ENCODE data around the gene LSMEM2. TPM values are rescaled to one million over a fixed set of nuclear protein-coding genes. Genes with fewer than 3 reads are reported as not detected.

Gene LSMEM2
- total RNA-seq, 1 donor from 2014 or later, result not detected

DNA sequence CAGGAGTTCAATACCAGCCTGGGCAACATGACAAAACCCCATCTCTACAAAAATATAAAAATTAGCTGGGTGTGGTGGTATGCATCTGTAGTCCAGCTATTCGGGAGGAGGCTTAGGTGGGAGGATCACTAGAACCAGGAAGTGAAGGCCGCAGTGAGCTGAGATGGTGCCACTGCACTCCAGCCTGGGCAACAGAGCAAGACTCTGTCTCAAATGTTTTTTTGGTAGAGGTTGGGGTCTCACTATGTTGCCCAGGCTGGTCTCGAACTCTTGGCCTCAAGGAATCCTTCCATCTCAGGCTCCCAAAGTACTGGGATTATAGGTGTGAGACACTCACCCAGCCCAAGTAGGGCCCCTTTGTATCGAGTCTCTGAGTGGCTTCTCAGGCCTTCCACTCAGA, 15.2 kb downstream of the LSMEM2 start:
- TF ChIP-seq, protein P1, sequence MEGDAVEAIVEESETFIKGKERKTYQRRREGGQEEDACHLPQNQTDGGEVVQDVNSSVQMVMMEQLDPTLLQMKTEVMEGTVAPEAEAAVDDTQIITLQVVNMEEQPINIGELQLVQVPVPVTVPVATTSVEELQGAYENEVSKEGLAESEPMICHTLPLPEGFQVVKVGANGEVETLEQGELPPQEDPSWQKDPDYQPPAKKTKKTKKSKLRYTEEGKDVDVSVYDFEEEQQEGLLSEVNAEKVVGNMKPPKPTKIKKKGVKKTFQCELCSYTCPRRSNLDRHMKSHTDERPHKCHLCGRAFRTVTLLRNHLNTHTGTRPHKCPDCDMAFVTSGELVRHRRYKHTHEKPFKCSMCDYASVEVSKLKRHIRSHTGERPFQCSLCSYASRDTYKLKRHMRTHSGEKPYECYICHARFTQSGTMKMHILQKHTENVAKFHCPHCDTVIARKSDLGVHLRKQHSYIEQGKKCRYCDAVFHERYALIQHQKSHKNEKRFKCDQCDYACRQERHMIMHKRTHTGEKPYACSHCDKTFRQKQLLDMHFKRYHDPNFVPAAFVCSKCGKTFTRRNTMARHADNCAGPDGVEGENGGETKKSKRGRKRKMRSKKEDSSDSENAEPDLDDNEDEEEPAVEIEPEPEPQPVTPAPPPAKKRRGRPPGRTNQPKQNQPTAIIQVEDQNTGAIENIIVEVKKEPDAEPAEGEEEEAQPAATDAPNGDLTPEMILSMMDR (IDR thresholded peaks at IDR 0.05), result no peak
- no peaks in the 10 kb centered on the region for H3K27me3 ChIP-seq
- H3K36me3 ChIP-seq, result peaks cover 13% of the 10 kb centered on the region
- H3K9me3 ChIP-seq, result no peaks in the 10 kb centered on the region
- no peak for ATAC-seq
- intact Hi-C loops (cut with DNase I), result no loop called here
- H3K27ac ChIP-seq, result no peak overlapping the region
- H3K4me1 ChIP-seq, result peaks cover 25% of the 10 kb centered on the region
- no peak for DNase-seq
- H3K4me3 ChIP-seq, result no peak overlapping the region

DNA sequence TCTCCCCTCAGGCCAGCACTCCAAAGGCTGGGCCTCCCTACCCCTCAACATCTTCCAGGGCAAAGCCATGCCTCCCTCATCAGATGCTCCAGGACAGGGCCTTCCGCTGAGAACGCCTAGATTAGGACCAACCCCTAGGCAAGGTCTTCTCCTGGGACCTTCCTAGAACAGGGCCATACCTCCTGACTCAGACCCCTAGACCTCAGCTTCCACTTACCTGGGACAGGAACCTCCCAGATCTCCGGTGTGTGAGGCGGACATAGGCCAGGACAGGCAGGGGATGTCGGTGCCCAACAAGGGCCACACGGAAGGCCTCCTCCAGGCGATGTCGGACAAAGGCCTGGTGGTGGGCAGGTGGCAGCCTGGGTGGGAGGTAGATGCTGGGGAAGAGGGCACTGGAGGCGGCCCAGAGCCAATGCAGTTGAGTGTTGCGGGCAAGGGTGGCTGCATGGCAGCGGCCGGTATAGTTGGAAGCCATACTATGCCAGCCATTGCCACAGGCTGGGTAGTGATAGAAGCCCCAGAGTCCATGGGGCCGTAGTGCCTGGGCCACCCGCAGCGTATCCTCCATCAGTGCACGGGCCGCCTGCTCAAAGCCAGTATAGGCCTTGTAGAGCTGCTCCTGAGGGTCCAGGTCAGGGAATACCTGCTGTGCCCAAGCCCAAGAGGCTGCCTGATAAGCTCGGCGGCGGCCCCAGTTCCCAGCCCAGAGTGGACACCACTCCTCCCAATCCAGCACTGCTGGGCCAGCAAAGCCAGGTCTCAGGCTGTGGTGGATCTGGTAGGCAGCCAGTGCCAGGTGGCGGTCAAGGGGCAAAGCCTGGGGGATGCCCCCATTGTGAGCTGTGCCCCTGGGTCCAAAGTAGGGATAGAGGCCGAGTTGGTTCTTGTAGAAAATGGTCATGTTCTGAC, 15.9 kb downstream of the LSMEM2 start:
- Histone ChIP-seq H3K27ac (no peak overlapping the region), H3K4me1 (peaks cover 26% of the 10 kb centered on the region), H3K27me3 (no peaks in the 10 kb centered on the region), H3K9me3 (no peaks in the 10 kb centered on the region), H3K4me3 (no peak overlapping the region), H3K36me3 (peaks cover 7% of the 10 kb centered on the region)
- intact Hi-C loops (cut with DNase I), result no loop called here
- TF ChIP-seq, protein P1 (IDR thresholded peaks at IDR 0.05), result no peak
- DNase-seq (peak; percentile 66), ATAC-seq (no peak)

DNA sequence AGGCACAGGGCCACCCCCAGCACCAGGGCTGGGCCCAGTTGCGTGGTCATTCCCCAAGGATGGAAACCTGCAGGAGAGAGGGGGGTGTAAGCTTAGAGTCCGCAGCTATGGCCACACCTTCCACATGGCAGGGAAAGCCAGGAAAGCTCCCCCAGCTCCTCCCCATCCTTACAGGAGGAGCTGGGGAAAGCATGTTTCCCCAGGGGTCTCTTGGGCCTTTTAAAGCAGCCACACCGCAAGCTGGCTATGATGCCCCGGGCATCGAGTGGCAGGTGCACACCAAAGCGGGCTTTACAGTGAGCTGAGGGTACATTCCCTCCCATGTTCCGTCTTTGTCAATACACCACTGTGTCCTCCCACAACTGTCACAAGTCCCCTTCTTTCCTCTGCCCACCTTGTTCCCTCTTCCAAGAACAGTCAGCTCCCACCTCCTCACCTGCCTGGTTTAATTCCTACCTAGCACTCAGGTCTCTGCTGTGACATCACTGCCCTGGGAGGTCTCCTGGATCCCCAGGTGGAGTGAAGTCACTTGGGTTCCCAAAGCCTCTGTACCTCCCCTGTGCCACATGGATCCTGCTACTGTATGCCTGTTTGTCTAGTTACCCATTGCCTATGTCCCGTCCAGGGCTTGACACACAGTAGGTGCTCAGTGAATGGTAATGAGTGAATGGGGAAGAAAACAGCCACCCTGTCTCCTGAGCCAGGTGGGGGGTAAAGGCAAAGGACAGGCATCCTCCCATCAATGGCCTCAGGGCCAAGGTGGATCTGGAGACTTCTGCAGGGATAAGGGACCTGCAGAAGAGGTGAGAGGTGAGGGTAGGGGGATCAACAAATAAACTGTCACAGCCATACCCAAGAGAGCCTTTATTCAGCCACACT, 16.9 kb downstream of the LSMEM2 start:
- no peak for DNase-seq
- no peak overlapping the region for H3K4me3 ChIP-seq
- no peaks in the 10 kb centered on the region for H3K9me3 ChIP-seq
- H3K4me1 ChIP-seq, result peaks cover 36% of the 10 kb centered on the region
- intact Hi-C loops (cut with DNase I), result no loop called here
- no peaks in the 10 kb centered on the region for H3K36me3 ChIP-seq
- TF ChIP-seq, protein P1 (IDR thresholded peaks at IDR 0.05), result no peak
- H3K27me3 ChIP-seq, result no peaks in the 10 kb centered on the region
- H3K27ac ChIP-seq, result no peak overlapping the region
- ATAC-seq, result no peak

DNA sequence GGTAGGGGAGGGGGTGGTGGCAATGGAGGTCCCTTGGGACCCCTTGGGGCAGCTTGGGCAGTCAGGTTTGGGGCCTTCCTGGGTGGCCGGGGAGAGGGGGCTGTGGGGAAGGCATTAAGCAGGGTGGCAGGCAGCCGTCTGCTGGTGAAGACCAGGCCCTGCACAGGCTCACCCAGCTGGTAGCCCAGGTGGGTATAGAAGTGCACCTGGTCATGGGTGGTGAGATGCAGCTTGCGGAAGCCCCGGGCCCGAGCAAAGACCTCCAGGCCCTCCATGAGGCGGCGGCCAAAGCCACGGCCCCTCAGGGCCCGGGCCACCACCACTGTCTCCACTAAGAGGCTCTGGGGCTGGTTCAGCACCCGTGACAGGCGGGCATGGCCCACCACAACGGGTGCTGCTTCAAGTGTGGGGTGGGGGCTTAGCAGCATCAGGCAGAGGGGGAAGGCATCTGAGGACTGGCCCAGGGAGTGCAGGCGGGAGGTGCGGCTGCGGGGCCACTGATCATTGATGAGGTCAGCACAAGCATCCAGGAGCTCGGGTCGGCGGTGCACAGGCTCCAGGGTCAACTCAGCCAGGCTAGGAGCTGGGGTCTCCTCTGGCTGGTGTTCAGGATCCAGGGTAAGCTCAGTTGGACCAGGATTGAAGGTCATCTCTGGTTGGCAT, 18.0 kb downstream of the LSMEM2 start:
- Histone ChIP-seq H3K9me3 (no peaks in the 10 kb centered on the region), H3K27ac (no peak overlapping the region), H3K4me1 (peaks cover 31% of the 10 kb centered on the region), H3K4me3 (no peak overlapping the region), H3K36me3 (no peaks in the 10 kb centered on the region), H3K27me3 (no peaks in the 10 kb centered on the region)
- ATAC-seq (no peak), DNase-seq (no peak)
- TF ChIP-seq, protein P1 (IDR thresholded peaks at IDR 0.05), result no peak
- intact Hi-C loops (cut with DNase I), result no loop called here

DNA sequence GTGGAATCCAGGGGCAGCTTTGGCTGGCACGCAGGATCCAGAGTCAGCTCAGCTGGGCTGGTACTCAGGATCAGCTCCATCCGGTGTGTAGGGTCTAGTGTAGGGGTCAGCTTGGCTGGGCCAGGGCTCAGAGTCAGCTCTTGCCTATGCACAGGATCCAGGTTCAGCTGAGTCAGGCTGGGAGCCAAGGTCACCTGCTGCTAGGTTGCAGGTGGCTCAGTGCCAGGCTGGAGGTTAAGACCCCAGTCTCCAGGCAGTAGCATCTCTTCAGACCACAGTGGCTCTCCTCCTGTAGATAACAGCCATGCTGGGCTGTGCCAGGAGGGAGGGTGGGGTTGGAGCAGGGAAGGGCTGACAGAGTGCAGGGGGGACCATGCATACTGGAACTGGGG, 18.5 kb downstream of the LSMEM2 start:
- ATAC-seq, result no peak
- no peak for DNase-seq

More for the DNA sequence above, 18.5 kb downstream of the LSMEM2 start:
- intact Hi-C loops (cut with DNase I), result no loop called here
- TF ChIP-seq, protein P1 (IDR thresholded peaks at IDR 0.05), result no peak
- Histone ChIP-seq H3K4me3 (no peak overlapping the region), H3K4me1 (peaks cover 31% of the 10 kb centered on the region), H3K9me3 (no peaks in the 10 kb centered on the region), H3K27me3 (no peaks in the 10 kb centered on the region), H3K36me3 (no peaks in the 10 kb centered on the region), H3K27ac (no peak overlapping the region)
